Activated naive CD8-positive, alpha-beta T cell treated with anti-CD3 and anti-CD28 coated beads, Interleukin-2, amount 50 U/mL, for 16 hours (primary cell): ENCODE measurements around the gene RBM5.

ENCODE experiments used
- DNase-seq: peaks from one replicate; pipeline ENCODE4 v3.0.0-alpha.2; 2020; ENCODE audit warnings: low read depth, low spot score

RBM5 gene

GRCh38 chr3:50138266-50139200 lies 49.8 kb downstream of the RBM5 start:
- DNase-seq: no peak

GRCh38 chr3:50139308-50139707 lies 50.6 kb downstream of the RBM5 start:
- DNase-seq: no peak

DNA sequence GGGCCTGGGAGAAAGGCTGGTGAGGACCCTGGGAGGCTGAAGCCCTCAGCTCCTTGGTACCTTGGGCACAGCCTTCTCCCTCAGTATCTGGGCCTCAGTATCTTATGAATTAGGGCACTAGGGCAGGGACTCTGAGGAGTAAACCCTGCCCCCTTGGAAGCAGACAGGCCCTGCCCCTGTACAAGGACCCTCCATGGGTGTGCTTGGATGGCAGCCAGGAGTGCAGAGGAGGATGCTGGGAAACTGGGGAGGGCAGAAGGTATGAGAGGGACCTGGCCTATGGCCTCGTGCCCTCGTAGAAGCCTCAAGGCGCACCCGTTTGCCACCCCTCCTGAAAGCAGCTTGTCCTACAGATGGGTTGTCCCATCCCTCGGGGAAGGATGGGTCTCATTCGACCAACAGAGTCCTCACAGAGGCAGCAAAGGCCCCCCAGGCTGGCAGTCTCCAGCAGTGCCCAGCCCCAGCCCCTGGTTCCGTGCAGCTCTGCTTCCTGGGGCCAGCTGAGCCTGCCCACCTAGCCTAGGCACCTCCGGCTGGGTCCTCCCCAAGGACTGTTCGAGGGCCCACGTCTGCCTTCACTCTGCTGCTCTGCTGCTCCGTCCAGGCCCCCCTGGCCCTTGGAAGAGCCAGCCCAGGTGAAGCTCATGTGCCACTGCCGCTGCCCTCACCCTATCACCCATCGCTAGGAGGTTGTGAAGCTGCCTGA lies 51.2 kb downstream of the RBM5 start:
- no peak for DNase-seq

DNA sequence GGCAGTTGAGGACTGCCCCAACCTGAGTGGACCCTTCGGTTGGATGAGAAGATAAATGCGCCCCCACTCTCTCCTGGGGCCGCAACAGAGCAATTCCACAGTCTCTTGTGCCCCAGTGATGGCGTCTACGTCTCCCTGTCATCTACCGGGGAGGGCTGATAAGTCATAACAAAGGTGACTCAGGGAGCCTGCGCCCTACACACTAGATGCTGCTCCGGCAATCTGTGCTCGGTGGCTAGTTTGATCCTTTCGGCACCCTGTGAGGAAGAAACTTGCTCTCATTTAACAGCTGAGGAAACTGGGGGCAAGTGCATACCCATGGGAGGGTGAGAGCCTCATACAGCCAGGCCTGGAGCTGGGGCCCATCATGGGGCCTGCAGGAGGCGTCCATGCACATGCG lies 52.3 kb downstream of the RBM5 start:
- no peak for DNase-seq

GRCh38 chr3:50146316-50146901 lies 57.7 kb downstream of the RBM5 start:
- no peak for DNase-seq

- DNase-seq: no peak
These were observed 58.3 kb downstream of the RBM5 start for GRCh38 chr3:50147016-50147415.

DNA sequence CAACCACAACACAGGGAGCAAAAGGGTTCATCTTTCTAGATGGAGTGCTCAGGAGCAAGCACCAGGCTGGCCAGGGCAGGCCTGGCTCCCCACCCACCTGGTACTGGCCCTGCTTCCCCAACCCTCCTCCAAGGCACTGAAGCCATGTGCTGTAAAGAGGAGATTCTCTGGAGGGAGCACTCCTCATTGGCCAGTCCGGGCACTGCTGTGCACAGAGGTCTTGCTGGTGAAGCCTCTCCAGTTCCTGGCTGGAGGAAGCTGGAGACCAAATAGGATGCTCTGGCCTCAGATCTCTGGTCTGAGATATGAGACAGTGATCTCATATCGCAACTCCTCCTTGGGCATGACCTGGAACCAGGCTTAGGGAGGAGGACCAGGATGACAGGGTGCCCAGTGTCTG lies 58.7 kb downstream of the RBM5 start:
- DNase-seq: no peak

- DNase-seq: no peak
These were observed 59.1 kb downstream of the RBM5 start for GRCh38 chr3:50147861-50148260.

GRCh38 chr3:50150404-50150750 lies 61.7 kb downstream of the RBM5 start:
- DNase-seq: no peak

DNA sequence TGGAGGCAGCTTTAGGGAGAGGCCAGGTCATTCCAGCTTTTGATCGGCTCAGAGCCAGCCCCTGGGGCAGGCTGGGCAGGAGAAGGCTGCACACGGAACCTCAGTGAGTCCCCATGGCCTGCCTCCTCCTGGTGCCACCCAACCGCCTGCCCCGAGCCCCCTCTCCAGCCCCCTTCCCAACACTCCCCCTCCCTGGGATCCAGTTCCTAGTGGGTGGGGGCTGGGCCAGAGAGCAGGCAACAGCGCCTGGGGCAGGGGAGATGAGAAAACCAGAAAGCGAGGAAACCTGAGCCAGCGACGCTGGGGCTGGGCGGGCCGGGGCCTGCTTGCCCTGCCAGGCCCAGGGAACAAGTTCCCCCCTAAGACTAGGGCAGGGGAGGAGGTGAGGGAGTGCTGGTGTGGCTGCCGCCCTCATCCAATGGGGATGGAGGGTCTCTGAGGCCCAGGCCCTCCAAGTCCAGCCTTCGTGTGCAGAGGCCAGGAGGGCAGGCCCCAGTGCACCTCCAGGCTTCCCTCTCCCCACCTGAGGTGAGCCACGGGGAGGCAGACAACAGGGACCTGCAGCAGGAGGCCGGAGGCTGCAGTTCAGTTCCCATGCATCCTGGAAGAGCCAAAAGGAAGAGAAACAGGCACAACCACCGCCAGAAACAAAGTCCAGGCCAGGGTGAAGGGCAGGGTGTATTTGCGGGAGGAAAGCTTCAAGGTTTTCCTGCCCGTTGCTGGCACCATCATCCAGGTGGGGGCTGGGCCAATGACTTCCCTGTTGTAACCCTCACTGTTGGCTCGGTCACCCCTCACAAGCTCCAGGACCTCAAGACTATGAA lies 62.4 kb downstream of the RBM5 start:
- DNase-seq: no peak

GRCh38 chr3:50151728-50152127 lies 63.0 kb downstream of the RBM5 start:
- DNase-seq: no peak

GRCh38 chr3:50153782-50154475 lies 65.2 kb downstream of the RBM5 start:
- no peak for DNase-seq

DNA sequence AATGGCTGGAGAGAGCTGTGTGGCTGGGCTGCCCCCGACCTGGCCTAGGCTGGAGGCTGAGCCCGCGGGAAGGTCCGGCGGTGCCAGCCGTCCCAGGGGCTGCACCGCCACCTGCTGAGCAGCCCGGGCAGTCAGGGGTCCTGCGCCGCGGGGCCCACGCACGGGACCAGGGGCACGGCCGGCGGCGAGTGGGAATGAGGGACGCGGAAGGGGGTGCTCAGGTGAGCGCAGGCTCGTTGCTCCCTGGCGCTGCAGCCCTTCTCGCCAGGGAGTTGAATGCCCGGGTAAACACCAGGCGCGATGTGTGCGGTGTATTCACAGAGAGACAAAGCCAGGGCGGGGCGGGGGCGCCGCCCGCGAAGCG lies 65.7 kb downstream of the RBM5 start:
- no peak for DNase-seq

DNA sequence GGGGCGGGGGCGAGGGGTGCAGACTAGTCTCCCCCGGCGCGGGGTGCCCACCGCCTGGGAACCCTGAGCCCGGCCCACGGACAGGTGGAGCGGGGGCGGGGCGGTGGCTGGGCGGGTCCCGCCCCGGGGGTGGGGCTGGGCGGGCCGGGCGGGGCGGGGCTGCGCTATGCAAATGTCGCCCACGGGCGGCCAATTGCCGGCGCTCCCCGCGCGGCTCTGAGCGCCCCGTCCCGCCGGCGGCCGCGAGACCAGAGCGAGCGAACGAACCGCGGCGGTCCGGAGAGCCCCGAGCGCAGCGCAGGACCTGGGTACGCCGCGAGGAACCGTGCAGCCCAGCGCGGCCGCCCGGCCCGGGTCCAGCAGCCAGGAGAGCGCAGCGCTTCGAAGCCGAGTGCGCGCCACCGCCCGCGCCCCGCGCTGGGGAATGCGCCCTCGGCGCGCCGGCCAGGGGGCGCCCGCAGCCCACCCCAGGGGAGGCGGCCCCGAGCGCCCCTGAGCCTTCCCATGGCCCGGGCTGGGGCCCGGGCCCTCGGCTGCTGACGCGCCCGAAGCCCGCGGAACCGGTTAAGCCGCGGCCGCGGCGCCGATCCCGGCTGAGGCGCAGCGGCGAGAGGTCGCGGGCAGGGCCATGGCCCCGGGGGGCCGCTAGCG lies 66.2 kb downstream of the RBM5 start, which contains the start of gene SEMA3F:
SEMA3F (plus strand) TSS at position 485 of the 651 bp plus-strand sequence. CDS start 4,299 bp downstream, outside the sequence.
- DNase-seq: peak; percentile 10

DNA sequence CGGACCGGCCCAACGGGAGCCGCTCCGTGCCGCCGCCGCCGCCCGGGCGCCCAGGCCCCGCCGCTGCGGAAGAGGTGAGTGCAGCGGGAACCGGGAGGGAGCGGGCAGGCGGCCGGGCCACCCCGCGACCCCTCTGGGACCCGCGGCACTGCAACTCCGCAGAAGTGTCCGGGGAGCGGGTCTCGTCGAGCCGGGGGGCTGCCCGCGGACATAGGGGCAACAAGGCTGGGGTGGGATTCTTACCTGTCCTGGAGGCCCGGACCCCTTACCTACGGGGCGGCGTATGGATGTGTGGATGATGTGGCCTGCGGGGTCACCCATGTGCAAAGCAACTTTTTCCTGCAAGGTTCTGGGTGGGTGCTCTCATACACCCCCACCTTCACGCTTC lies 66.8 kb downstream of the RBM5 start:
- no peak for DNase-seq

DNA sequence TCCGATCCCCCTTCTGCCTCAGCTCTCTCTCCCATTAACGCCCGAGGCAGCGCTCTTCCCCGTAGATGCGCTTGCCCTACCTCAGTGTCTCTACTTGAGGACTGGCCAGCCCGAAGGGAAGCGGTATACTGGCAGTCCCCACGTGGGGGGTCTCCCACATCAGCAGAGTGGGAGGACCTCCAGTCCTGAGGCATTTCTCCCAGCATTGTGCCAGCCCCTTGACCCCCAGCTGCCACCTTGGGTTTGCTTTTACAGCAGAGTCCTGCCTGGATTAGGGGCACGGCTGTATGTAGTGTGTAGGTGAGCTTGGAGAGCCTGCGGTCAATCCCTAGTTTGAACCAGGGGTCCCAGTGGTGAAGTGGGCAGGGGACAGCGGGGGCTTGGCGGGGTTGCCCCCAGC lies 67.2 kb downstream of the RBM5 start:
- no peak for DNase-seq

DNA sequence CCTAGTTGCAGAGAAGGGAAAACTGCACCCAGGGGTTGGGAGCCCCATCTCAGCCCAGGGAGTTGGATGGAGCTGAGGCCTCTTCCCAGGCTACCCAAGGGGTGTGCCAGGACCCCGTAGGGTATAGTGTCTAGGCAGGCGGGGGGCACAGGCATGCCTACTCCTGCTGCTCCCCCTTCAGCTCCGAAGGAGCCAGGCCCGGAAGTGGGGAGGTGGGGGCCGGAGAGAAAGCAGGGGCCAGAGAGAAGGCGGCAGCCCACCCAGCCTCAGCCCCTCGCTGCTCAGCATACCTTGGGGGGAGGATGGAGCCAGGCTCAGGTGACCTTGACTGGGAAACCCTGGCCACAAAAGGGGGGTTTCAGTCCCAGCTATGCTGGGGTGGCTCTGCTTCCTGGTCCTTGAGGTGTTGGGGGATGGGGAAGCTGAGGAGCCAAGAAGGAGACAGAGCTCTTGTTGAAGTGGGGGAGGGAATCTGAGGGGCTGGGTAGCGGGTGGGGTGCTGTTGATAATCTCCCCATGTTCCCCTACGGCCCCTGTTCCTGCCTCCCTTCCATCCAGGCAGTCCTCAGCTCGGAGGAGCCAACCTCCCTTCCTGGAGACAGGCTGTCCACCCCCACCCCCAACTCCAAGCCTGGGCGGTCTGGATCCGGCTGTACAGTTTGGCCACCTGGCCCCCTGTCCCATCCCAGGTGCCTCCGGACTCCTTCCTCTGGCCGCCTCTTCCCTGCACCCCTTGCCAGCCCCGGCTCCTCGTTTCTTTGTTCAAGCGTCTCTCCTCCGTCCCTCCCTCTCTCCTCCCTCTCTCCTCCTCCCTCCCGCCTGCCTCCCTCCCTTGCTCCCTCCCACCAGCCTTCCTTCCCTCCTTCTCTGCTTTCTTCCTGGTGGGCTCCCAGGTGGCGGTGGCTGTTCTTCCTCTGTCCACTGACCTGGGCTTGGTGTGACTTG lies 68.1 kb downstream of the RBM5 start:
- DNase-seq: no peak

DNA sequence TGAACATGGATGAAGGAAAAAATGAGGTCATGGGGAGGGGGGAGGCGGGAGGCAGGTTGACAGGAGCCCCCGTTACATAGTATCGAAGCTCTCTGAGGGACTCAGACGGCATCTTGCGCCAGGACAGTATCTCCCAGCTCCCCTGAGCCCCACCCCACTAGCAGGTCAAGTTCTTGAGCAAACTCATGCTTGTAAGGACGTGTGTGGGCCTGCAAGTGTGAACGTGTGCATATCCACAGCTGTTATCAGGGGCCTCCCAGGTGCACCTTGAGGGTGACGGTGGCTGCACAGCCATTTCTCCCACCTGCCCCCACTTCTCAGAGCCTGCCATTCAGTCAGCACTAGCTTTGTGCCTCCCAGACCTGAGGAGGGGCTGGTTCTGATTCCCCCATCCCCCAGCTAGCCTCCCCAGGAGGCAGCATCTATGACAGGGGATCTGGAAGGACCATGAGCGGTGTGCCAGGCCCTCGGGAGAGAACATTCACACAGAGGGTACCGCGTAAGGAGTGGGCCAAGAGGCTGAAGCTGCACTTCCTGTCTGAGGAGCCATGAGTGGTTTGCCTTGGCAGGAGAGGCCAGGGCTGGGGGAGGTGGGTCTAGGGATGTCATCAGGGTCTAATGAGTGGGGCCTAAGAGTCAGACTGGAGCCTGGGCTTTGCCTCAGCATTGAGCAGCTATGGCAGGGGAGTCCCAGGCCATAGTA lies 69.3 kb downstream of the RBM5 start:
- DNase-seq: no peak
